Measurements from ENCODE around the gene CALY.

The CALY gene

GRCh38 chr10:133357285-133358161 lies 20.8 kb upstream of the CALY start, which contains the start of gene FUOM:
FUOM (minus strand) TSS chr10:133358019; CDS start chr10:133358007, 12 bp downstream.
- Histone ChIP-seq H3K9me2 (replicated peaks; ENCODE audit: insufficient read depth, low read length) (no peaks in the 10 kb centered on the region), H3K9ac (ENCODE audit: low read length) (no peak within 1 kb of the TSS), H3K79me2 (ENCODE audit: insufficient read depth, low read length) (no peaks in the 10 kb centered on the region), H3K4me3 (ENCODE audit: insufficient read depth, low read length, poor library complexity, severe bottlenecking) (no peak within 1 kb of the TSS), H4K20me1 (ENCODE audit: low read depth, low read length) (no peaks in the 10 kb centered on the region), H2AFZ (ENCODE audit: low read depth, low read length, severe bottlenecking) (no peak within 1 kb of the TSS), H3K36me3 (ENCODE audit: low read length) (no peaks in the 10 kb centered on the region), H3K27ac (ENCODE audit: low read depth, low read length) (no peak within 1 kb of the TSS), H3F3A (ENCODE audit: insufficient read depth) (no peaks in the 10 kb centered on the region), H3K4me2 (ENCODE audit: low read depth, low read length, poor library complexity, severe bottlenecking) (peak within 1 kb of the TSS; percentile 27), H3K9me3 (ENCODE audit: insufficient read depth, low read length) (no peaks in the 10 kb centered on the region), H3K27me3 (ENCODE audit: low read length) (no peaks in the 10 kb centered on the region)
- TF ChIP-seq EZH2phosphoT487 (conservative IDR thresholded peaks at IDR 0.05; ENCODE audit: low read length) (no peak), CTCF (IDR thresholded peaks at IDR 0.05; ENCODE audit: insufficient read depth, low read length, poor library complexity, severe bottlenecking) (no peak)

- no peak overlapping the region for H3K9ac ChIP-seq (ENCODE audit: low read length)
- TF ChIP-seq EZH2phosphoT487 (conservative IDR thresholded peaks at IDR 0.05; ENCODE audit: low read length) (no peak), CTCF (IDR thresholded peaks at IDR 0.05; ENCODE audit: insufficient read depth, low read length, poor library complexity, severe bottlenecking) (no peak)
- no peak overlapping the region for H2AFZ ChIP-seq (ENCODE audit: low read depth, low read length, severe bottlenecking)
- no peaks in the 10 kb centered on the region for H4K20me1 ChIP-seq (ENCODE audit: low read depth, low read length)
- no peaks in the 10 kb centered on the region for H3F3A ChIP-seq (ENCODE audit: insufficient read depth)
- no peak overlapping the region for H3K4me3 ChIP-seq (ENCODE audit: insufficient read depth, low read length, poor library complexity, severe bottlenecking)
- no peak overlapping the region for H3K4me2 ChIP-seq (ENCODE audit: low read depth, low read length, poor library complexity, severe bottlenecking)
- H3K79me2 ChIP-seq (ENCODE audit: insufficient read depth, low read length), result no peaks in the 10 kb centered on the region
- no peaks in the 10 kb centered on the region for H3K9me3 ChIP-seq (ENCODE audit: insufficient read depth, low read length)
- H3K27ac ChIP-seq (ENCODE audit: low read depth, low read length), result no peak overlapping the region
- no peaks in the 10 kb centered on the region for H3K27me3 ChIP-seq (ENCODE audit: low read length)
- no peaks in the 10 kb centered on the region for H3K36me3 ChIP-seq (ENCODE audit: low read length)
- no peaks in the 10 kb centered on the region for H3K9me2 ChIP-seq (replicated peaks; ENCODE audit: insufficient read depth, low read length)
These were observed 20.0 kb upstream of the CALY start for GRCh38 chr10:133356549-133357284.

- no peak overlapping the region for H3K4me2 ChIP-seq (ENCODE audit: low read depth, low read length, poor library complexity, severe bottlenecking)
- H3K9me2 ChIP-seq (replicated peaks; ENCODE audit: insufficient read depth, low read length), result no peaks in the 10 kb centered on the region
- no peaks in the 10 kb centered on the region for H3K27me3 ChIP-seq (ENCODE audit: low read length)
- H2AFZ ChIP-seq (ENCODE audit: low read depth, low read length, severe bottlenecking), result no peak overlapping the region
- H3K4me3 ChIP-seq (ENCODE audit: insufficient read depth, low read length, poor library complexity, severe bottlenecking), result no peak overlapping the region
- no peak overlapping the region for H3K9ac ChIP-seq (ENCODE audit: low read length)
- H3K36me3 ChIP-seq (ENCODE audit: low read length), result no peaks in the 10 kb centered on the region
- H3K27ac ChIP-seq (ENCODE audit: low read depth, low read length), result no peak overlapping the region
- H3K9me3 ChIP-seq (ENCODE audit: insufficient read depth, low read length), result no peaks in the 10 kb centered on the region
- no peaks in the 10 kb centered on the region for H3K79me2 ChIP-seq (ENCODE audit: insufficient read depth, low read length)
- TF ChIP-seq EZH2phosphoT487 (conservative IDR thresholded peaks at IDR 0.05; ENCODE audit: low read length), result no peak
- no peak for TF ChIP-seq CTCF (IDR thresholded peaks at IDR 0.05; ENCODE audit: insufficient read depth, low read length, poor library complexity, severe bottlenecking)
- H3F3A ChIP-seq (ENCODE audit: insufficient read depth), result no peaks in the 10 kb centered on the region
- H4K20me1 ChIP-seq (ENCODE audit: low read depth, low read length), result no peaks in the 10 kb centered on the region
These were observed 19.3 kb upstream of the CALY start for GRCh38 chr10:133355991-133356390.
